Esophagus mucosa (tissue), 1 donor: ENCODE results near the gene TMTC4. TPM values are rescaled to one million over a fixed set of nuclear protein-coding genes. Genes with fewer than 3 reads are reported as not detected.
"Not testable (repeated sequence)": the region's sequence is repeated elsewhere in the genome, so short reads cannot be mapped to it uniquely, and the experiment has no call there.

ENCODE experiments used
- ATAC-seq: fragments of 200-7000 bp; cut with Tn5 transposase; one replicate; pipeline ENCODE4 v1.9.1; 2020
- total RNA-seq: library from RNA; stranded (reverse); gene quantifications from one replicate; pipeline ENCODE4 v1.2.4, GENCODE V29; 2023
- donor health status: DM: yes; HTN: yes; CAD: no.

Gene TMTC4, protein sequence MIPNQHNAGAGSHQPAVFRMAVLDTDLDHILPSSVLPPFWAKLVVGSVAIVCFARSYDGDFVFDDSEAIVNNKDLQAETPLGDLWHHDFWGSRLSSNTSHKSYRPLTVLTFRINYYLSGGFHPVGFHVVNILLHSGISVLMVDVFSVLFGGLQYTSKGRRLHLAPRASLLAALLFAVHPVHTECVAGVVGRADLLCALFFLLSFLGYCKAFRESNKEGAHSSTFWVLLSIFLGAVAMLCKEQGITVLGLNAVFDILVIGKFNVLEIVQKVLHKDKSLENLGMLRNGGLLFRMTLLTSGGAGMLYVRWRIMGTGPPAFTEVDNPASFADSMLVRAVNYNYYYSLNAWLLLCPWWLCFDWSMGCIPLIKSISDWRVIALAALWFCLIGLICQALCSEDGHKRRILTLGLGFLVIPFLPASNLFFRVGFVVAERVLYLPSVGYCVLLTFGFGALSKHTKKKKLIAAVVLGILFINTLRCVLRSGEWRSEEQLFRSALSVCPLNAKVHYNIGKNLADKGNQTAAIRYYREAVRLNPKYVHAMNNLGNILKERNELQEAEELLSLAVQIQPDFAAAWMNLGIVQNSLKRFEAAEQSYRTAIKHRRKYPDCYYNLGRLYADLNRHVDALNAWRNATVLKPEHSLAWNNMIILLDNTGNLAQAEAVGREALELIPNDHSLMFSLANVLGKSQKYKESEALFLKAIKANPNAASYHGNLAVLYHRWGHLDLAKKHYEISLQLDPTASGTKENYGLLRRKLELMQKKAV
- 5.6 TPM for total RNA-seq

GRCh38 chr13:100674572-100674871 is at the start of gene TMTC4:
TMTC4 (minus strand) TSS chr13:100674795; CDS start chr13:100670362, 4,433 bp downstream.
- no peak for ATAC-seq

DNA sequence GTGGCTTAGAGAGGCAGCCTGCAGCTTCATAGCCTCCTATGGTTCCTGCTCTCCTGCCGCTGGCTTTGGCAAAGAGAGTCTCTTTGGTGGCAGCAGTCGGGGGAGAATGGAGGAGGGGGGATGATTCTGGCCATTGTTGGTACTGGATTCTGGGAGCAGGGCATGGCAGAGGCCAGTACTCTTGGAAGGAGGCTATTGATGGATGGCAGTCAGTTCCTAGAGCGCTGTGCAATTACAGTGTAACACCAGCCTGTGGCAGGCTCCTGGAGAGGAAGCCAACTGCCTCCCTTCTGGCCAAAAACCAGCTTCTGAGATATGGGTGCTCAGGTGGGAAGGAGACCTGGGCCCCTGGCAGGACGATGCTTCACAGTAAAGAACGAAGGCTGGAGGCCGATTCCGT is 47.9 kb upstream of the TMTC4 start:
- ATAC-seq = no peak

- ATAC-seq = peak; percentile 55
Observed at GRCh38 chr13:100721885-100722512, 47.4 kb upstream of the TMTC4 start.

- ATAC-seq = no peak
Observed at GRCh38 chr13:100715604-100716003, 41.0 kb upstream of the TMTC4 start.

DNA sequence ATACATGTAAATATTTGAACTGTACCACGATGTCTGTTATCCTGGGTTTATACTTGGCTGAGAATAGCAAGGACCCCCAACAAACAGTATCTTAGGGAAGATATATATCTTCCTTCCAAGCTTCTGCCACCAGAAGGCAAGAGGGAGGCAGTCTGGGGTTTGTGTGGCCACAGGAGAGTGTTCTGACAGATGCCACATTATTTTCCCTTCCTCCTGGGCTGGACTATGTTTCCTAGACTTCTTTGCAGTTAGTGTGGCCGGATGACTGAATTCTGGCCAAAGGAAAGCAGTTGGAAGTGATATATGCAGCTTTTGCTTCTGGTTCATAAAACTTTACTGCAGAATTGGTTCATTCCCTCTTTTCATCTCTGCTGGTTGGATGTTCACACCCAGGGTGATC is 39.9 kb upstream of the TMTC4 start:
- no peak for ATAC-seq

- no peak for ATAC-seq
Observed at GRCh38 chr13:100710176-100710575, 35.6 kb upstream of the TMTC4 start.

- ATAC-seq = no peak
Observed at GRCh38 chr13:100707818-100708740, 33.5 kb upstream of the TMTC4 start.

- not testable (repeated sequence) for ATAC-seq
Observed at GRCh38 chr13:100698331-100698730, 23.7 kb upstream of the TMTC4 start.

DNA sequence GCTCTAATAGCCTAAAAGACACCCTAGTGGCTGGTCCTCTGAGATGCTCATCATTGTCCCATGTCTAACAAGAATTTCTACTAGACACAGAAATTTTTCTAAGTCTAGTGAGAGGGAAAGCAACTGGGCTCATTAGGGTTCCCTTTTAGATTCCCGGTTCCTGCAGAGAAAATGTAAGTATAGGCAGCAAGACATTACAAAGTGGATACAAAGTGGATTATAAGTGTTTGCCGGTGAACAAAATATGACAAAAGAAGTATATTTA is 20.8 kb upstream of the TMTC4 start:
- no peak for ATAC-seq

DNA sequence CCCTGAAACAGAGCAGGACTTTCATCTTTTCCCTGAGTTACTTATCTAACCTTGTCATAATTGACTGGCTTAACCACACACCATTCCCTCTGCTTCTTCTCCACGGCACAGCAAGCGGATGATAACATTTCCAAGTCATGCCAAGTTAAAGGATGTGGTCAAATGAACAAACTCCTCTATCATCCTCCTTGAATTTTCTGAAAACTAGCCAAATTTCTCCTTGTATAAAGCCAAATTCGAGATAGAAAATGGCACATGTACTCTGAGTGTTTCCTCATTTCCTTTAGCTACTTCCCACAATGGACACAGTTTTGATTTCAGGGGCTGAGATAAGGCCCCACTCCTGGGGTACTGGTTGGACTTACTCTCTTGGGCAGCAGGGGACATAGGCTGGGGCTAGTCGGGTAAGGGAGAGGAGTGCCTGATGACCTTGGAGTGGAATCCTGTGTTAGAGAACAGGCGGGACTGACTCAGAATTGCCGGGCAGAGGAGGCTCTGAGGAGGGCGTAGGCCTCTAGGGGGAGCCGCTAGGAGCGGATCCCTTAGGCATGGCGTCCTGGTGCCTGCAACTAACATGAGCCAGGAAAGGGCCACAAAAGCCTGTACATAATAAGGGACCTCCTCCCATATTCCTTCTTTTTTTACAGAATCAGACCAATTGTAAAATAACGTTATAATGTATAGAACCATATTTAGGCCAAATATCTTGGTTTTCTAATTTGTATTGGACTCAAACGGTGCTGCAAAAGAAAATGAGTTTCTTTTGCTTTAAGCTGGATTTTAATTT is 20.3 kb upstream of the TMTC4 start:
- ATAC-seq = peak; percentile 29

DNA sequence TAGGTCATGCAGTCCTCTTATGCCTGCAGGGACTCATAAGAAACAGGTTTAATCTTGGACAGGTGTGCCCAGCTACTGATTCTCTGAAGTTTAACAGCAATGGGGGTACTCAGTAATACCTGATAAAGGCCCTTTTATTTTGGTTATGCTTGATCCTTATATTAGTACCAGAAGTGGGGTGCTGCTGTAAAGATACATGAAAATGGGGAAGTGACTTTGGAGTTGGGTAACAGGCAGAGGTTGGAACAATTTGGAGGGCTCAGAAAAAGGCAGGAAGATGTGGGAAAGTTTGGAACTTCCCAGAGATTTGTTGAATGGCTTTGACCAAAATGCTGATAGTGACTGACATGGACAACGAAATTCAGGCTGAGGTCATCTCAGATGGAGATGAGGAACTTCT is 14.6 kb upstream of the TMTC4 start:
- no peak for ATAC-seq

DNA sequence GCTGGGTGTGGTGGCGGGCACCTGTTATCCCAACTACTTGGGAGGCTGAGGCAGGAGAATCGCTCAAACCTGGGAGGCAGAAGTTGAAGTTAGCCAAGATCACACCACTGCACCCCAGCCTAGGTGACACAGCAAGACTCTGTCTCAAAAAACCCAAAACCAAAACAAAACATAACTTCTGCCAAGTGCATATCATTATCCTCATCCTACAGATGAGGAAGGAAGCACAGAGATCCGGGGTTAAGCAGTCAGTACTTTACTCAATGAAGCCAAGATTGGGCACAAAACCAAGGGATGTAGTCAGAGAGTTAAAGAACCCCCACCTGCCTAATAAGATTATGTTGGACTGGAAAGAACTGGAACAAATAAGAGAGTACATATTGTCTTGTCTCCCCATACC is 5.5 kb upstream of the TMTC4 start:
- no peak for ATAC-seq

GRCh38 chr13:100677128-100677527 is 2.5 kb upstream of the TMTC4 start:
- ATAC-seq = not testable (repeated sequence)

DNA sequence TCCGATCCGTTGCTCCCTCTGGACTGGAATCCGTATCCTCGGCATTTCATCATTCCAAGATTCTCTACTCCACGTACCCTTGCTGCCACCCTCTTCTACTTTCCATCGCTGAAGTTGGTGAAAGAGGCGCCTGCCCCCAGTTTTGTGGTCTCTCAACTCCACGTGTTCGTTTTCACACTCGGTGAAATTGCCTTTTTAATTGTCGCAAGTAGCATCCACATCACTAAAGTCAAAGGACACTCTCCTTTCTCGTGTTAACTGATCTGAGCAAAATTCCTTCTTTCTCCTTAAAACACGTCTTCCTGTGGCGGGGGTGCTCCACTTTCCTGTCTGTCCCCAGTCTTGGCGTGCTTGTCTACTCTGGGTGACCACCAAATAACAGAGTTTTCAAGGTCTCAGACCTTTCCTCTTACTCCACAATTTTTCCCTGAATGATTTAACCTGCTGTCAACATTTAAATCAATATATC is 1.1 kb upstream of the TMTC4 start:
- ATAC-seq = no peak

GRCh38 chr13:100674872-100675660 is 471 bp upstream of the TMTC4 start:
- ATAC-seq = peak; percentile 99

GRCh38 chr13:100673713-100674571 is 653 bp downstream of the TMTC4 start:
- ATAC-seq = peak; percentile 56

- no peak for ATAC-seq
Observed at GRCh38 chr13:100673376-100673712, 1.3 kb downstream of the TMTC4 start.

GRCh38 chr13:100671389-100672182 is 3.0 kb downstream of the TMTC4 start:
- ATAC-seq = no peak

DNA sequence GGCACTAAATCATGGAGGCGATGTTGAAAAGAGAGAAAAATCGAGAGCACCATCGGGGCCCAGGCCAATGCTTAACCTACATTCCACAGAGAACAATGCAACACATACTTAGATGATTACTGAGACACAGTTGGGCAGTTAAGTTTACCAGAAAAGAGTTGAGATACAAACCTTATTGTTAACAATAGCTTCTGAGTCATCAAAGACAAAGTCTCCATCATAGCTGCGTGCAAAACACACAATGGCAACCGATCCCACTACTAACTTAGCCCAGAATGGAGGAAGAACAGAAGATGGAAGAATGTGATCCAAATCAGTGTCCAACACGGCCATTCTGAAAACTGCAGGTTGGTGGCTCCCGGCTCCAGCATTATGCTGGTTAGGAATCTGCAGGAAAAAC is 6.2 kb downstream of the TMTC4 start:
- ATAC-seq = no peak
